BE2C (cell line): ENCODE results near the gene C3orf20.

Source experiments
- DNase-seq: peaks from one replicate; pipeline ENCODE4 v3.0.0-alpha.2; 2020
- H3K27me3 ChIP-seq: fragments of 250-450 bp; sonication (Bioruptor Pico); 2 replicates; pipeline ENCODE4 v1.5.1; 2020; ENCODE audit warnings: mild to moderate bottlenecking
- H3K36me3 ChIP-seq: fragments of 250-450 bp; sonication (Bioruptor Pico); 2 replicates; pipeline ENCODE4 v1.5.1; 2020; ENCODE audit warnings: mild to moderate bottlenecking
- H3K4me1 ChIP-seq: fragments of 250-450 bp; sonication (Bioruptor Pico); 2 replicates; pipeline ENCODE4 v1.5.1; 2020
- H3K4me3 ChIP-seq: 2 replicates; pipeline ENCODE4 v1.5.1; 2011; ENCODE audit warnings: low read depth, low read length
- H3K9me3 ChIP-seq: fragments of 250-450 bp; sonication (Bioruptor Pico); 2 replicates; pipeline ENCODE4 v1.5.1; 2020
- TF ChIP-seq, protein P1 (sequence below): IDR thresholded peaks from 2 replicates; pipeline ENCODE4 v1.5.1; 2012; ENCODE audit warnings: mild to moderate bottlenecking, low read depth, low read length

The C3orf20 gene

DNA sequence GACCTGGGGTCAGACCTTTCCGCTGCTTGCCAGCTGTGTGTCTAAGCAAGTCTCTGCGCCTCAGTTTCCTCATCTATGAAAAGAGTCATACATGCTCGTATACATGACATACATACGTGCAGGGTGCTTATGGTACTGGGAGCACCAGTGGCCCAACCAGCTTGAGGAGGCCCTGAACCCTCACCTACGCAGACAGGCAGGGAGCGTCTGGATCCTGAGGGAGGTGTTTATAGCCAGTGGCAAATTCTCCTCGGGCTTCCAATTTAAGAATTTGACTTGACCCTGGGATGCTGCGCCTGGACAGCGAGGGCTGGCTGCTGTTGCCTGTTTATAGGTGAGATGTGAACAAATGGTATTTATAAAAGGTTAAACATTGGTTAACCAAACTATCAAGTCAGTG is 126.1 kb downstream of the C3orf20 start:
- no peak for DNase-seq
- H3K27me3 ChIP-seq = no peaks in the 10 kb centered on the region
- TF ChIP-seq, protein P1, sequence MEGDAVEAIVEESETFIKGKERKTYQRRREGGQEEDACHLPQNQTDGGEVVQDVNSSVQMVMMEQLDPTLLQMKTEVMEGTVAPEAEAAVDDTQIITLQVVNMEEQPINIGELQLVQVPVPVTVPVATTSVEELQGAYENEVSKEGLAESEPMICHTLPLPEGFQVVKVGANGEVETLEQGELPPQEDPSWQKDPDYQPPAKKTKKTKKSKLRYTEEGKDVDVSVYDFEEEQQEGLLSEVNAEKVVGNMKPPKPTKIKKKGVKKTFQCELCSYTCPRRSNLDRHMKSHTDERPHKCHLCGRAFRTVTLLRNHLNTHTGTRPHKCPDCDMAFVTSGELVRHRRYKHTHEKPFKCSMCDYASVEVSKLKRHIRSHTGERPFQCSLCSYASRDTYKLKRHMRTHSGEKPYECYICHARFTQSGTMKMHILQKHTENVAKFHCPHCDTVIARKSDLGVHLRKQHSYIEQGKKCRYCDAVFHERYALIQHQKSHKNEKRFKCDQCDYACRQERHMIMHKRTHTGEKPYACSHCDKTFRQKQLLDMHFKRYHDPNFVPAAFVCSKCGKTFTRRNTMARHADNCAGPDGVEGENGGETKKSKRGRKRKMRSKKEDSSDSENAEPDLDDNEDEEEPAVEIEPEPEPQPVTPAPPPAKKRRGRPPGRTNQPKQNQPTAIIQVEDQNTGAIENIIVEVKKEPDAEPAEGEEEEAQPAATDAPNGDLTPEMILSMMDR = no peak
- no peaks in the 10 kb centered on the region for H3K4me1 ChIP-seq
- H3K36me3 ChIP-seq = no peaks in the 10 kb centered on the region
- no peaks in the 10 kb centered on the region for H3K9me3 ChIP-seq
- H3K4me3 ChIP-seq = no peak overlapping the region

DNA sequence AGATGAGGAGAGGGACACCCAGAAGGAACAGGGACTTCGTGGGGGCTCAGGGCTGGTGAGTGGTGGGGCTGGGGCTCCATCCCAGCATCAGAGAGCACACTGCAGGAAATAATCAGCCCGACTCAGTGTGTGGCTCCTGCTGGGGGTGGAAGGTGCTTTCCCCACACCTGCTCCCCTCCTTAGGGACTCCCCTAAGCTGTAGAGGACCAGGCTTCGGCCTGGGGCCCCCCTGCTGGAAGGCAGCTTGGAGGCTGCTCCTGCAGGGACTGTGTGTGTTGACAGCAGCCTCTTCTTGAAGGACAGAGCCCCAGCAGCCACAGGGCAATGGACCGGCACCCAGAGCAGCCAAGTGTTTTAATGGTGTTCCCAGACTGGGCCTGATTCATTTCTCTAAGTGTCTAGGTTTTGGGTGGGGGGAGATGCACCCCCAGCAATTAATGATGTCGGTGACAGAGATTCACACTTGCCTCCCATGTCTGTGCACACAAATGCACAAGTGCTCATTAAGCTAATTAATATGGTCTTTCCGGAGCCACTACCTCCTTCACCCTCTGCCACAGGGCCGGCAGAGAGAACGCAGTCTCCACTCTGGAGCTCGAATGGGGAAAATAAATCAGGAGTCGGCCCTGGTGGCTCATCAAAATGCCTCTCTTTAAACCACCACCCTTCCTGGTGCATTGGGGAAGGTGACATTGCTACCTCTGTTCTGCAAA is 126.9 kb downstream of the C3orf20 start:
- TF ChIP-seq, protein P1 = no peak
- H3K27me3 ChIP-seq = no peaks in the 10 kb centered on the region
- H3K4me3 ChIP-seq = no peak overlapping the region
- H3K36me3 ChIP-seq = no peaks in the 10 kb centered on the region
- DNase-seq = no peak
- no peaks in the 10 kb centered on the region for H3K4me1 ChIP-seq
- no peaks in the 10 kb centered on the region for H3K9me3 ChIP-seq

DNA sequence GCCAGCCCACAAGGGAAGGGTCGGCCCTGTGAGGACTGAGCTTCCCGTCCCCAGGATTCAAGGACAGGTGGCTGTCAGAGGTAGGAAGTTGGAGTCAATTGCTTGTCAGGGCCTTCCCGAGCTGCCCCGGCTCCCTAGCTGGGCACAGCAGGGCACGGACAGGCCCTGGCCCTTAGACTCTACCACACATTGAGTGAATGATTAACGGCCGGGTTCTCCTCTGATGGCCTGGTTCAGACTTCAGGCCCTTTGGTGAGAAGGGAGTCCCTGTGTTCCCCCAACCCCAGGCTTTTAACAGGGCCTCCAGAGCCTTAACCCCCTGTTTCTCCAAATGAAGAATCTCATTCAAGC is 127.4 kb downstream of the C3orf20 start:
- DNase-seq = no peak
- no peaks in the 10 kb centered on the region for H3K9me3 ChIP-seq
- no peaks in the 10 kb centered on the region for H3K4me1 ChIP-seq
- no peaks in the 10 kb centered on the region for H3K36me3 ChIP-seq
- TF ChIP-seq, protein P1 = no peak
- H3K4me3 ChIP-seq = no peak overlapping the region
- no peaks in the 10 kb centered on the region for H3K27me3 ChIP-seq

DNA sequence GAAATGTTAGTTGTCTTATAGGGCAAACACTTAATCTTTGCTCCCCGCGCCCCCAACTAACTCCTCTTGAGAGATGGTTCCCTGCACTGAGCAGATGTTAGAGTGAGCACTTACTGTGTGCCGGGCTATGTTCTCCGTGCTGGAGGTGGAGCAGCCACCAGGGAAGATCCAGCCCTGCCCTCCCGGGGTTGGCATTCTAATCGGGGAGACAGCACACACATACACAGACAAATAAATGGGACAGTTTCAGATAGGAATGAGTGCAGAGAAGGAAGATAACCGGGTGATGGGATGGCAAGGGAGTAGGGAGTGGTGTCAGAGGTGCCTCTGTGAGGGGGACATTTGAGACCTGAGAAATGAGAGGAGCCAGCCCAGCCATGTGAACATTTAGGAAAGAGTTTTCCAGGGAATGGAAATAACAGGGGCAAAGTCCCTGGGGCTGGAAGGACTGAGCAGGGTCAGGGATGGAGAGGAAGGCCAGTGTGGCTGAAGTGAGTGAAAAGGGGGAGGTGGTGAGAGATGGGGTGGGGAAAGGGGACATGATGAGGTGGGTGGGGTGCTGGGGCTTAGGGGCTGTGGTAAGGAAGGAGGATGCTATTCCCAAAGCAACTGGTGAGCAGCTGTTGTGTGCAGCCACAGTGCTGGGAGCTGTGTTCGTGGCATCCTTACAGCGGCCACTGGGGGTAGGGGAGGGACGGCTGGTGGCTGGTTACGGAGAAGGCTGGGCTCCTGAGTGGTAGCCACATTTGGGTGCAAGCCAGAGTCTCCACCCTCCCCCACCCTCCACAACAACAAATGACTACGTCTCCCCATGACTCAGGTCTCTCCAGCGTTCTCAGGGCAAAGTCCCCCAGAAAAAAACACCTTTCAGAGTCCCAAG is 128.4 kb downstream of the C3orf20 start:
- Histone ChIP-seq H3K9me3 (no peaks in the 10 kb centered on the region), H3K4me1 (no peaks in the 10 kb centered on the region), H3K27me3 (no peaks in the 10 kb centered on the region), H3K36me3 (no peaks in the 10 kb centered on the region), H3K4me3 (no peak overlapping the region)
- TF ChIP-seq, protein P1 = no peak
- no peak for DNase-seq

DNA sequence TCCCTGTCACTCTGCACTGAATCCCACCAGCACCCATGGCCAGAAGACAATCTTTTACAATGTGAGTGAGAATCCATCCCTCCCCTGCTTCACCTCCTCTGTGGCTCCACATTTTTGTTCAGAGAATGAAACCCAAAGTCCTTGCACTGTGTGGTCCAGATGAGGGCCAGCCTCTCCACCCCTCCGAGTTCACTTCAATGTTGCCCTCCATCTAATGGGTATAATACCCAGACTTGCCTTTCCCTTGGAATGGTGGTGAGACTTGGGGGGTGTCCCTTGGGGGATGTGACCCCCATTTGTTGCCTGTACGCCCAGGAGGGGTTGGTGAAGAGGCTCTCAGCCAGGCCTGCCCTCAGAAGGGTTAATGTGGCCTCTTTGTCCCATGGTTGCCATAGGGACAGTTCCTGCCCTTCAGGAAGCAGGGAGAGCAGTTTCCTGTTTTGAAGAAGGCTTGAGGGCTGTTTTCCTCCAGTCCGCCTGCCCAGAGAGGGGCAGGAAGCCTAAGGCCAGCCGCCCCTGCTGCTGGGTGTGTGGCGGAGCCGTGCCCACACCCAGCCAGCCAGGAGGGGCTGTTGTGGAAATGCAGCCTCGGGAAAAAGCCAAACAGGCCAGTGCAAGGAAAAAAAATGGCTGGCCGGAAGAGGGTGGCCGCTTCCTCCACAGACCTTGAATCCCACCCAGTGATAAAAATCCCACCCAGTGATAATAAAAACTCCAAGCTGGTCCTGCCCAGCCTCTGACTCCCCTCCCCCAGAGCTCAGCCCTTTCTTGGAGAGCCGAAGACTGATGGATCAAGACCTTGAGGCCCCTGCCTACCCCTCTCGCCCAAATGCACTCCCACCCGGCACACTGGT is 129.3 kb downstream of the C3orf20 start:
- TF ChIP-seq, protein P1 = no peak
- Histone ChIP-seq H3K4me3 (no peak overlapping the region), H3K4me1 (no peaks in the 10 kb centered on the region), H3K27me3 (no peaks in the 10 kb centered on the region), H3K9me3 (no peaks in the 10 kb centered on the region), H3K36me3 (no peaks in the 10 kb centered on the region)
- DNase-seq = no peak
